Neuronal stem cell (in vitro differentiated cells): ENCODE measurements around the gene KIF2A.

Source experiments
- DNase-seq: peaks from one replicate; pipeline ENCODE4 v3.0.0-alpha.2; 2013; ENCODE audit warnings: low spot score
- H2AFZ ChIP-seq: one replicate; pipeline ENCODE4 v1.6.1; 2013; ENCODE audit warnings: mild to moderate bottlenecking, low read length, inconsistent platforms
- H2AK5ac ChIP-seq: 2 replicates; pipeline ENCODE4 v1.6.1; 2013; ENCODE audit warnings: low read depth, mild to moderate bottlenecking, inconsistent platforms, low read length, moderate library complexity, mixed read lengths
- H2BK120ac ChIP-seq: 2 replicates; pipeline ENCODE4 v1.6.1; 2013; ENCODE audit warnings: low read depth, mild to moderate bottlenecking, inconsistent platforms, low read length, moderate library complexity, mixed read lengths
- H2BK12ac ChIP-seq: one replicate; pipeline ENCODE4 v1.6.1; 2013; ENCODE audit warnings: low read length, inconsistent platforms
- H2BK15ac ChIP-seq: 2 replicates; pipeline ENCODE4 v1.6.1; 2013; ENCODE audit warnings: mild to moderate bottlenecking, low read length, inconsistent platforms, mixed read lengths
- H2BK5ac ChIP-seq: one replicate; pipeline ENCODE4 v1.6.1; 2013; ENCODE audit warnings: inconsistent platforms, mild to moderate bottlenecking, low read length, moderate library complexity
- H3K14ac ChIP-seq: one replicate; pipeline ENCODE4 v1.6.1; 2013; ENCODE audit warnings: low read length, inconsistent platforms
- H3K18ac ChIP-seq: 2 replicates; pipeline ENCODE4 v1.6.1; 2013; ENCODE audit warnings: low read length, inconsistent platforms
- H3K23ac ChIP-seq: 2 replicates; pipeline ENCODE4 v1.6.1; 2013; ENCODE audit warnings: low read depth, mild to moderate bottlenecking, mixed read lengths, low read length, inconsistent platforms; ENCODE audit not compliant: poor library complexity
- H3K27ac ChIP-seq: replicated peaks from 3 replicates; pipeline ENCODE4 v1.5.1; 2013; ENCODE audit warnings: low read length, inconsistent platforms
- H3K27me3 ChIP-seq, 3 experiments: 2 replicates each; pipeline ENCODE4 v1.6.1; 2013; ENCODE audit warnings: low read length in 3 of 3, mild to moderate bottlenecking in 2 of 3, inconsistent platforms in 1 of 3, low read depth in 1 of 3, mixed read lengths in 1 of 3, moderate library complexity in 1 of 3; ENCODE audit not compliant: control insufficient read depth in 3 of 3, insufficient read depth in 3 of 3
- H3K36me3 ChIP-seq, 2 donors: replicated peaks in 1 of 2; 2 replicates each; pipeline ENCODE4 v1.6.1; 2013; ENCODE audit warnings: low read length in 2 of 2; ENCODE audit not compliant: control insufficient read depth in 2 of 2, insufficient read depth in 2 of 2
- H3K4ac ChIP-seq: 2 replicates; pipeline ENCODE4 v1.6.1; 2013; ENCODE audit warnings: inconsistent platforms, mild to moderate bottlenecking, low read length, moderate library complexity
- H3K4me1 ChIP-seq, 2 donors: 1 replicate in 1 of 2; 2 replicates in 1 of 2; pipeline ENCODE4 v1.6.1; 2013; ENCODE audit warnings: low read length in 2 of 2, low read depth in 1 of 2; ENCODE audit not compliant: control insufficient read depth in 2 of 2, insufficient read depth in 1 of 2
- H3K4me2 ChIP-seq: one replicate; pipeline ENCODE4 v1.6.1; 2013; ENCODE audit warnings: mild to moderate bottlenecking, low read length, inconsistent platforms; ENCODE audit not compliant: insufficient read depth, poor library complexity, severe bottlenecking
- H3K4me3 ChIP-seq, 2 donors: 2 replicates each; pipeline ENCODE4 v1.5.1; 2013; ENCODE audit warnings: low read length in 2 of 2, mild to moderate bottlenecking in 2 of 2, inconsistent platforms in 1 of 2, moderate library complexity in 1 of 2
- H3K79me1 ChIP-seq: one replicate; pipeline ENCODE4 v1.6.1; 2013; ENCODE audit warnings: low read depth, mild to moderate bottlenecking, inconsistent platforms, low read length, moderate library complexity
- H3K9ac ChIP-seq: one replicate; pipeline ENCODE4 v1.6.1; 2013; ENCODE audit warnings: mild to moderate bottlenecking, low read depth, low read length, inconsistent platforms; ENCODE audit not compliant: poor library complexity
- H3K9me3 ChIP-seq, 2 donors: replicated peaks in 1 of 2; 2 replicates each; pipeline versions ENCODE3 to v1.6.1; 2013; ENCODE audit warnings: low read length in 2 of 2, mild to moderate bottlenecking in 2 of 2, inconsistent platforms in 1 of 2, low read depth in 1 of 2, mixed read lengths in 1 of 2, moderate library complexity in 1 of 2; ENCODE audit not compliant: control insufficient read depth in 2 of 2, insufficient read depth in 1 of 2
- H4K8ac ChIP-seq: one replicate; pipeline ENCODE4 v1.6.1; 2013; ENCODE audit warnings: low read depth, mild to moderate bottlenecking, inconsistent platforms, low read length, moderate library complexity
- H4K91ac ChIP-seq: one replicate; pipeline ENCODE4 v1.6.1; 2013; ENCODE audit warnings: low read length, low read depth, mild to moderate bottlenecking, inconsistent platforms; ENCODE audit not compliant: poor library complexity
- WGBS, 2 donors: extraction: QIAGEN DNeasy Blood & Tissue Kit; methylation state at CpG; one replicate each; pipeline ENCODE4 v1.1.7; 2013; ENCODE audit warnings: missing lambda C conversion rate in 2 of 2, mixed read lengths in 1 of 2; ENCODE audit not compliant: insufficient read length in 2 of 2, insufficient replicate concordance in 1 of 2; ENCODE audit errors: extremely low coverage in 2 of 2; 5-methylcytosine and 5-hydroxymethylcytosine counted together

Gene KIF2A

GRCh38 chr5:62371409-62371808 lies 65.4 kb downstream of the KIF2A start:
- H3K27ac ChIP-seq = no peak overlapping the region
- no peak overlapping the region for H2AFZ ChIP-seq
- no peak overlapping the region for H3K18ac ChIP-seq
- no peak overlapping the region for H3K4me2 ChIP-seq
- H3K27me3 ChIP-seq = no peaks in the 10 kb centered on the region
- no peak overlapping the region for H4K8ac ChIP-seq
- no peak overlapping the region for H2BK12ac ChIP-seq
- no peaks in the 10 kb centered on the region for H3K9me3 ChIP-seq
- no peak overlapping the region for H3K14ac ChIP-seq
- H3K4me1 ChIP-seq = no peaks in the 10 kb centered on the region
- H3K4ac ChIP-seq = no peak overlapping the region
- no peaks in the 10 kb centered on the region for H3K79me1 ChIP-seq
- no peak overlapping the region for H4K91ac ChIP-seq
- H2BK5ac ChIP-seq = no peak overlapping the region
- H2BK120ac ChIP-seq = no peak overlapping the region
- peaks cover 11 to 89% of the 10 kb centered on the region in 2 donors for H3K36me3 ChIP-seq
- H2BK15ac ChIP-seq = no peak overlapping the region
- no peak overlapping the region for H3K23ac ChIP-seq
- no peak overlapping the region for H3K9ac ChIP-seq
- H2AK5ac ChIP-seq = no peak overlapping the region
- DNase-seq = no peak
- H3K4me3 ChIP-seq = no peak overlapping the region

GRCh38 chr5:62372600-62372999 lies 66.6 kb downstream of the KIF2A start:
- Histone ChIP-seq H3K9me3 (no peaks in the 10 kb centered on the region), H3K18ac (no peak overlapping the region), H3K9ac (no peak overlapping the region), H4K8ac (no peak overlapping the region), H3K36me3 (peaks cover 11 to 91% of the 10 kb centered on the region in 2 donors), H3K4me3 (no peak overlapping the region), H3K4ac (no peak overlapping the region), H3K4me1 (no peaks in the 10 kb centered on the region), H2AK5ac (no peak overlapping the region), H3K4me2 (no peak overlapping the region), H3K14ac (no peak overlapping the region), H3K27ac (no peak overlapping the region), H2AFZ (no peak overlapping the region), H3K23ac (no peak overlapping the region), H2BK15ac (no peak overlapping the region), H2BK5ac (no peak overlapping the region), H3K79me1 (no peaks in the 10 kb centered on the region), H3K27me3 (no peaks in the 10 kb centered on the region), H2BK12ac (no peak overlapping the region), H4K91ac (no peak overlapping the region), H2BK120ac (no peak overlapping the region)
- DNase-seq = no peak
- WGBS, 2 donors = no CpG with 5 or more reads among the region's 3 CpGs

GRCh38 chr5:62373382-62373781 lies 67.4 kb downstream of the KIF2A start:
- no peak overlapping the region for H3K4ac ChIP-seq
- WGBS, 2 donors = no CpG with 5 or more reads among the region's 3 CpGs
- DNase-seq = no peak
- H3K4me1 ChIP-seq = no peaks in the 10 kb centered on the region
- H2BK12ac ChIP-seq = no peak overlapping the region
- no peak overlapping the region for H3K23ac ChIP-seq
- peaks cover 13 to 91% of the 10 kb centered on the region in 2 donors for H3K36me3 ChIP-seq
- H2AFZ ChIP-seq = no peak overlapping the region
- no peaks in the 10 kb centered on the region for H3K79me1 ChIP-seq
- no peak overlapping the region for H2AK5ac ChIP-seq
- H3K4me3 ChIP-seq = no peak overlapping the region
- no peaks in the 10 kb centered on the region for H3K27me3 ChIP-seq
- H2BK5ac ChIP-seq = no peak overlapping the region
- H3K9me3 ChIP-seq = no peaks in the 10 kb centered on the region
- no peak overlapping the region for H3K4me2 ChIP-seq
- H2BK120ac ChIP-seq = no peak overlapping the region
- H4K91ac ChIP-seq = no peak overlapping the region
- H3K18ac ChIP-seq = no peak overlapping the region
- no peak overlapping the region for H3K9ac ChIP-seq
- H3K14ac ChIP-seq = no peak overlapping the region
- no peak overlapping the region for H2BK15ac ChIP-seq
- H3K27ac ChIP-seq = no peak overlapping the region
- H4K8ac ChIP-seq = no peak overlapping the region

- no peak for DNase-seq
- no peak overlapping the region for H2BK15ac ChIP-seq
- WGBS, 2 donors = no CpG with 5 or more reads among the region's 1 CpG
- H3K4me2 ChIP-seq = no peak overlapping the region
- H2BK120ac ChIP-seq = no peak overlapping the region
- H3K79me1 ChIP-seq = no peaks in the 10 kb centered on the region
- no peak overlapping the region for H2AFZ ChIP-seq
- H4K8ac ChIP-seq = no peak overlapping the region
- H4K91ac ChIP-seq = no peak overlapping the region
- H3K4ac ChIP-seq = no peak overlapping the region
- no peak overlapping the region for H2BK5ac ChIP-seq
- no peak overlapping the region for H3K4me3 ChIP-seq
- H2AK5ac ChIP-seq = no peak overlapping the region
- H3K9ac ChIP-seq = no peak overlapping the region
- no peak overlapping the region for H2BK12ac ChIP-seq
- peaks cover 13 to 91% of the 10 kb centered on the region in 2 donors for H3K36me3 ChIP-seq
- H3K14ac ChIP-seq = no peak overlapping the region
- no peak overlapping the region for H3K27ac ChIP-seq
- no peaks in the 10 kb centered on the region for H3K27me3 ChIP-seq
- H3K23ac ChIP-seq = no peak overlapping the region
- H3K18ac ChIP-seq = no peak overlapping the region
- no peaks in the 10 kb centered on the region for H3K4me1 ChIP-seq
- H3K9me3 ChIP-seq = no peaks in the 10 kb centered on the region
Measured at GRCh38 chr5:62374090-62374489, 68.1 kb downstream of the KIF2A start.
